AG04449 (cell line): Measurements from ENCODE around the gene SEL1L.

Source experiments
- CTCF ChIA-PET: fragments of 350-600 bp; formaldehyde crosslinking; extraction: SDS; loops from one replicate; lab custom pipeline; 2021; ENCODE audit warnings: antibody characterized with exemption; lab: Yijun Ruan, JAX
- POLR2A ChIA-PET: fragments of 400-600, 350-600 bp; formaldehyde crosslinking; extraction: SDS; loops from one replicate; lab custom pipeline; 2020; ENCODE audit warnings: antibody characterized with exemption, inconsistent platforms; lab: Yijun Ruan, JAX
- DNase-seq: peaks from one replicate; pipeline ENCODE4 v3.0.0-alpha.2; 2010; ENCODE audit warnings: low read depth, low spot score
- H3K4me3 ChIP-seq: 2 replicates; pipeline ENCODE4 v1.5.1; 2011; ENCODE audit warnings: low read depth, mild to moderate bottlenecking, control low read depth, low read length
- TF ChIP-seq, protein P1 (sequence below): IDR thresholded peaks from one replicate; pipeline ENCODE4 v1.5.1; 2011; ENCODE audit warnings: mild to moderate bottlenecking, moderate library complexity, low read length, control low read depth, inconsistent platforms; ENCODE audit not compliant: insufficient read depth; ENCODE audit errors: missing control alignments

The SEL1L gene

DNA sequence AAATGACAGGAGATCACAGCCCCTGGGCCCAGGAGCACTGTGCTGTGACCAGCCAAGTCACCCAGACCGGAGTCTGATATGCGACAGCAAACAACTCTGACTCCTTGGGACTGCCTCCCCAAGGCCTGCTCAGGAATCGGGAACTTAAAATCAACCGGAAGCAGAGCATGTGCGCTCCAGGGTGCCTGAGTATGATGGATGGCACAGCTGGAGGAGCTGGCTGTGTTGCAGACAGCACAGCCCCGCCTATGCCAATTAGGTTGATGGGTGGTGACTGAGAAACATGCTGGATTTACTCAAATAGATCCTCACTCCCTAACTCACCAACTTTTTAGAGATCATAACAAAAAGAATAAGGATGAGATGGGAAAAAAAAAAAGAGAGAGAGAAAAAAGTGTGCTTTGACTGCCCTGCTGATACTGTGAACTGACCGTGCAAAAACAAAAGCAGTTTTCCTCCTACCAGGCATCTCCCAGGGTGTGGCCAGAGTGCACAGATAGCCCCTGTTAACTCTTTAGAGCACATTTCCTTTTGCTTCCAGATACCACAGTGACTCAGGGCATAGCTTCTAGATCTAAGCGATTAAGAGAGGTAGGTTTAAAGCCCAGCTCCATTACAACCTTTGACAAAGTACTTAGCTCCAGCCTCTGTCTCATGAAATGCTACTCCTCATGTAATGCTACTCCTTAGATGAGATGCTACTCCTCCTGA is 106.2 kb downstream of the SEL1L start:
- CTCF ChIA-PET = interaction anchor here (1.8 kb wide), 1 partner anchor 26 kb away, joined by 4 read pairs; no protein-coding TSS in a partner anchor
- DNase-seq = no peak
- TF ChIP-seq, protein P1, sequence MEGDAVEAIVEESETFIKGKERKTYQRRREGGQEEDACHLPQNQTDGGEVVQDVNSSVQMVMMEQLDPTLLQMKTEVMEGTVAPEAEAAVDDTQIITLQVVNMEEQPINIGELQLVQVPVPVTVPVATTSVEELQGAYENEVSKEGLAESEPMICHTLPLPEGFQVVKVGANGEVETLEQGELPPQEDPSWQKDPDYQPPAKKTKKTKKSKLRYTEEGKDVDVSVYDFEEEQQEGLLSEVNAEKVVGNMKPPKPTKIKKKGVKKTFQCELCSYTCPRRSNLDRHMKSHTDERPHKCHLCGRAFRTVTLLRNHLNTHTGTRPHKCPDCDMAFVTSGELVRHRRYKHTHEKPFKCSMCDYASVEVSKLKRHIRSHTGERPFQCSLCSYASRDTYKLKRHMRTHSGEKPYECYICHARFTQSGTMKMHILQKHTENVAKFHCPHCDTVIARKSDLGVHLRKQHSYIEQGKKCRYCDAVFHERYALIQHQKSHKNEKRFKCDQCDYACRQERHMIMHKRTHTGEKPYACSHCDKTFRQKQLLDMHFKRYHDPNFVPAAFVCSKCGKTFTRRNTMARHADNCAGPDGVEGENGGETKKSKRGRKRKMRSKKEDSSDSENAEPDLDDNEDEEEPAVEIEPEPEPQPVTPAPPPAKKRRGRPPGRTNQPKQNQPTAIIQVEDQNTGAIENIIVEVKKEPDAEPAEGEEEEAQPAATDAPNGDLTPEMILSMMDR = no peak
- POLR2A ChIA-PET = no interaction called here
- no peak overlapping the region for H3K4me3 ChIP-seq

GRCh38 chr14:81423504-81423903 is 110.1 kb downstream of the SEL1L start:
- DNase-seq = no peak
- POLR2A ChIA-PET = no interaction called here
- CTCF ChIA-PET = no interaction called here

More at GRCh38 chr14:81423504-81423903, 110.1 kb downstream of the SEL1L start:
- no peak overlapping the region for H3K4me3 ChIP-seq
- TF ChIP-seq, protein P1 = no peak
